T-helper 1 cell treated with Interleukin-12 subunit alpha and Interleukin-12 subunit beta and Interleukin-4 antibody, amounts not matched to agents 30 μg/mL and 1 μg/mL, for 36 hours (primary cell): Measurements from ENCODE around the gene KLHL42.
"Not testable (repeated sequence)": the region's sequence is repeated elsewhere in the genome, so short reads cannot be mapped to it uniquely, and the experiment has no call there.

Source experiments
- H3K27ac Mint-ChIP-seq: one replicate; pipeline ENCODE4 v1.8.0; 2021; ENCODE audit warnings: mild to moderate bottlenecking, mixed read lengths
- H3K27me3 Mint-ChIP-seq: one replicate; pipeline ENCODE4 v1.8.0; 2021; ENCODE audit warnings: low read depth, mixed read lengths
- H3K36me3 Mint-ChIP-seq: one replicate; pipeline ENCODE4 v1.8.0; 2021; ENCODE audit warnings: low read depth, mixed read lengths
- H3K4me1 Mint-ChIP-seq: one replicate; pipeline ENCODE4 v1.8.0; 2021; ENCODE audit warnings: low read depth, mixed read lengths
- H3K4me3 Mint-ChIP-seq: one replicate; pipeline ENCODE4 v1.8.0; 2021; ENCODE audit warnings: mild to moderate bottlenecking, moderate library complexity, mixed read lengths
- H3K9me3 Mint-ChIP-seq: one replicate; pipeline ENCODE4 v1.8.0; 2021; ENCODE audit warnings: mixed read lengths

The KLHL42 gene

GRCh38 chr12:27845706-27846105 lies 65.7 kb downstream of the KLHL42 start:
- peaks cover 19% of the 10 kb centered on the region for H3K27me3 Mint-ChIP-seq
- not testable (repeated sequence) for H3K4me1 Mint-ChIP-seq, H3K4me3 Mint-ChIP-seq, H3K9me3 Mint-ChIP-seq, H3K36me3 Mint-ChIP-seq, H3K27ac Mint-ChIP-seq

DNA sequence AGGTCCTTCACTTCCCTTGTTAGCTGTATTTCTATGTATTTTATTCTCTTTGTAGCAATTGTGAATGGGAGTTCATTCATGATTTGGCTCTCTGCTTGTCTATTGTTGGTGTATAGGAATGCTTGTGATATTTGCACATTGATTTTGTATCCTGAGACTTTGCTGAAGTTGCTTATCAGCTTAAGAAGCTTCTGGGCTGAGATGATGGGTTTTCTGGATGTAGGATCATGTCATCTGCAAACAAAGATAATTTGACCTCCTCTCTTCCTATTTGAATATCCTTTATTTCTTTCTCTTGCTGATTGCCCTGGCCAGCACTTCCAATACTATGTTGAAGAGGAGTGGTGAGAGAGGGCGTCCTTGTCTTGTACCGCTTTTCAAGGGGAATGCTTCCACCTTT lies 67.3 kb downstream of the KLHL42 start:
- peaks cover 19% of the 10 kb centered on the region for H3K27me3 Mint-ChIP-seq
- not testable (repeated sequence) for H3K4me3 Mint-ChIP-seq, H3K27ac Mint-ChIP-seq, H3K4me1 Mint-ChIP-seq, H3K9me3 Mint-ChIP-seq, H3K36me3 Mint-ChIP-seq

- peaks cover 16% of the 10 kb centered on the region for H3K27me3 Mint-ChIP-seq
- H3K27ac Mint-ChIP-seq: no peak overlapping the region
- peaks cover 4% of the 10 kb centered on the region for H3K9me3 Mint-ChIP-seq
- H3K4me1 Mint-ChIP-seq: no peaks in the 10 kb centered on the region
- no peaks in the 10 kb centered on the region for H3K36me3 Mint-ChIP-seq
- no peak overlapping the region for H3K4me3 Mint-ChIP-seq
Observed at GRCh38 chr12:27851311-27851710, 71.3 kb downstream of the KLHL42 start.

- no peak overlapping the region for H3K4me3 Mint-ChIP-seq
- H3K4me1 Mint-ChIP-seq: no peaks in the 10 kb centered on the region
- peaks cover 4% of the 10 kb centered on the region for H3K9me3 Mint-ChIP-seq
- peaks cover 16% of the 10 kb centered on the region for H3K27me3 Mint-ChIP-seq
- H3K27ac Mint-ChIP-seq: no peak overlapping the region
- H3K36me3 Mint-ChIP-seq: no peaks in the 10 kb centered on the region
Observed at GRCh38 chr12:27852117-27852516, 72.1 kb downstream of the KLHL42 start.
